Measurements from ENCODE around the gene COL4A5.

GRCh38 chrX:108734426-108734825 is 294.8 kb downstream of the COL4A5 start:
- no peak for TF ChIP-seq ARNT2 (CRISPR knock-in tag; IDR thresholded peaks at IDR 0.05; ENCODE audit: low read depth)
- TF ChIP-seq EZH2 (conservative IDR thresholded peaks at IDR 0.05; ENCODE audit: low read depth, low read length), result no peak
- no peak for TF ChIP-seq EP300 (IDR thresholded peaks at IDR 0.05; ENCODE audit: low read depth in 2 of 2, low read length in 2 of 2)
- TF ChIP-seq EP300 (CRISPR knock-in tag; IDR thresholded peaks at IDR 0.05; ENCODE audit: borderline replicate concordance), result no peak
- no peak for TF ChIP-seq RAD21 (CRISPR knock-in tag; IDR thresholded peaks at IDR 0.05)
- TF ChIP-seq ZNF292 (CRISPR knock-in tag; IDR thresholded peaks at IDR 0.05; ENCODE audit: borderline replicate concordance, low read depth), result no peak
- no peak for TF ChIP-seq THAP9 (CRISPR knock-in tag; IDR thresholded peaks at IDR 0.05; ENCODE audit: borderline replicate concordance)
- no peak for TF ChIP-seq PTBP1 (IDR thresholded peaks at IDR 0.05; ENCODE audit: low read depth, low read length, poor library complexity, severe bottlenecking)
- TF ChIP-seq, protein P1, sequence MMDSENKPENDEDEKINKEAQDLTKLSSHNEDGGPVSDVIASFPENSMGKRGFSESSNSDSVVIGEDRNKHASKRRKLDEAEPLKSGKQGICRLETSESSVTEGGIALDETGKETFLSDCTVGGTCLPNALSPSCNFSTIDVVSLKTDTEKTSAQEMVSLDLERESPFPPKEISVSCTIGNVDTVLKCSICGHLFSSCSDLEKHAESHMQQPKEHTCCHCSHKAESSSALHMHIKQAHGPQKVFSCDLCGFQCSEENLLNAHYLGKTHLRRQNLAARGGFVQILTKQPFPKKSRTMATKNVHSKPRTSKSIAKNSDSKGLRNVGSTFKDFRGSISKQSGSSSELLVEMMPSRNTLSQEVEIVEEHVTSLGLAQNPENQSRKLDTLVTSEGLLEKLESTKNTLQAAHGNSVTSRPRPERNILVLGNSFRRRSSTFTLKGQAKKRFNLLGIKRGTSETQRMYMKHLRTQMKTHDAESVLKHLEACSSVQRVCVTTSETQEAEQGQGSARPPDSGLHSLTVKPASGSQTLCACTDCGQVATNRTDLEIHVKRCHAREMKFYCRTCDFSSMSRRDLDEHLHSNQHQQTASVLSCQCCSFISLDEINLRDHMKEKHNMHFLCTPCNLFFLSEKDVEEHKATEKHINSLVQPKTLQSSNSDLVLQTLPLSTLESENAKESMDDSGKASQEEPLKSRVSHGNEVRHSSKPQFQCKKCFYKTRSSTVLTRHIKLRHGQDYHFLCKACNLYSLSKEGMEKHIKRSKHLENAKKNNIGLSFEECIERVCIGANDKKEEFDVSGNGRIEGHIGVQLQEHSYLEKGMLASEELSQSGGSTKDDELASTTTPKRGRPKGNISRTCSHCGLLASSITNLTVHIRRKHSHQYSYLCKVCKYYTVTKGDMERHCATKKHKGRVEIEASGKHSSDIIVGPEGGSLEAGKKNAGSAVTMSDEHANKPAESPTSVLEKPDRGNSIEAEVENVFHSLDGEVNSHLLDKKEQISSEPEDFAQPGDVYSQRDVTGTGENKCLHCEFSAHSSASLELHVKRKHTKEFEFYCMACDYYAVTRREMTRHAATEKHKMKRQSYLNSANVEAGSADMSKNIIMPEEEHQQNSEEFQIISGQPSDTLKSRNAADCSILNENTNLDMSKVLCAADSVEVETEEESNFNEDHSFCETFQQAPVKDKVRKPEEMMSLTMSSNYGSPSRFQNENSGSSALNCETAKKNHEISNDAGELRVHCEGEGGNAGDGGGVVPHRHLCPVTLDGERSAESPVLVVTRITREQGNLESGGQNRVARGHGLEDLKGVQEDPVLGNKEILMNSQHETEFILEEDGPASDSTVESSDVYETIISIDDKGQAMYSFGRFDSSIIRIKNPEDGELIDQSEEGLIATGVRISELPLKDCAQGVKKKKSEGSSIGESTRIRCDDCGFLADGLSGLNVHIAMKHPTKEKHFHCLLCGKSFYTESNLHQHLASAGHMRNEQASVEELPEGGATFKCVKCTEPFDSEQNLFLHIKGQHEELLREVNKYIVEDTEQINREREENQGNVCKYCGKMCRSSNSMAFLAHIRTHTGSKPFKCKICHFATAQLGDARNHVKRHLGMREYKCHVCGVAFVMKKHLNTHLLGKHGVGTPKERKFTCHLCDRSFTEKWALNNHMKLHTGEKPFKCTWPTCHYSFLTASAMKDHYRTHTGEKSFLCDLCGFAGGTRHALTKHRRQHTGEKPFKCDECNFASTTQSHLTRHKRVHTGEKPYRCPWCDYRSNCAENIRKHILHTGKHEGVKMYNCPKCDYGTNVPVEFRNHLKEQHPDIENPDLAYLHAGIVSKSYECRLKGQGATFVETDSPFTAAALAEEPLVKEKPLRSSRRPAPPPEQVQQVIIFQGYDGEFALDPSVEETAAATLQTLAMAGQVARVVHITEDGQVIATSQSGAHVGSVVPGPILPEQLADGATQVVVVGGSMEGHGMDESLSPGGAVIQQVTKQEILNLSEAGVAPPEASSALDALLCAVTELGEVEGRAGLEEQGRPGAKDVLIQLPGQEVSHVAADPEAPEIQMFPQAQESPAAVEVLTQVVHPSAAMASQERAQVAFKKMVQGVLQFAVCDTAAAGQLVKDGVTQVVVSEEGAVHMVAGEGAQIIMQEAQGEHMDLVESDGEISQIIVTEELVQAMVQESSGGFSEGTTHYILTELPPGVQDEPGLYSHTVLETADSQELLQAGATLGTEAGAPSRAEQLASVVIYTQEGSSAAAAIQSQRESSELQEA (CRISPR knock-in tag; IDR thresholded peaks at IDR 0.05; ENCODE audit: not compliant biosample characterization), result no peak
- TF ChIP-seq SP1 (IDR thresholded peaks at IDR 0.05), result no peak
- no peak for TF ChIP-seq SP1 (CRISPR knock-in tag; IDR thresholded peaks at IDR 0.05)
- no peak for TF ChIP-seq ZNF777 (CRISPR knock-in tag; IDR thresholded peaks at IDR 0.05)
- no peak for TF ChIP-seq ZNF660 (CRISPR knock-in tag; IDR thresholded peaks at IDR 0.05; ENCODE audit: borderline replicate concordance, low read depth)
- no peak for TF ChIP-seq FOXJ3 (CRISPR knock-in tag; IDR thresholded peaks at IDR 0.05; ENCODE audit: borderline replicate concordance)
- TF ChIP-seq SIX1 (CRISPR knock-in tag; IDR thresholded peaks at IDR 0.05; ENCODE audit: borderline replicate concordance), result no peak

Data from HepG2 (cell line).